PC-3 (cell line): ENCODE measurements around the gene RGS14.

Experiments
- EZH2 ChIP-seq: fragments of 300-600 bp; sonication (generic); IDR thresholded peaks from one replicate; pipeline ENCODE4 v1.6.1; 2017; ENCODE audit warnings: antibody characterized with exemption, mild to moderate bottlenecking, low read length; ENCODE audit not compliant: unreplicated experiment
- TF ChIP-seq, protein P1 (sequence below): fragments of 300-600 bp; sonication (generic); conservative IDR thresholded peaks from 2 replicates; pipeline ENCODE4 v1.5.1; 2017; ENCODE audit warnings: antibody characterized with exemption, low read depth, mild to moderate bottlenecking, low read length

GRCh38 chr5:177329883-177330282, 27.8 kb upstream of the RGS14 start:
- TF ChIP-seq EZH2, result no peak
- TF ChIP-seq, protein P1, sequence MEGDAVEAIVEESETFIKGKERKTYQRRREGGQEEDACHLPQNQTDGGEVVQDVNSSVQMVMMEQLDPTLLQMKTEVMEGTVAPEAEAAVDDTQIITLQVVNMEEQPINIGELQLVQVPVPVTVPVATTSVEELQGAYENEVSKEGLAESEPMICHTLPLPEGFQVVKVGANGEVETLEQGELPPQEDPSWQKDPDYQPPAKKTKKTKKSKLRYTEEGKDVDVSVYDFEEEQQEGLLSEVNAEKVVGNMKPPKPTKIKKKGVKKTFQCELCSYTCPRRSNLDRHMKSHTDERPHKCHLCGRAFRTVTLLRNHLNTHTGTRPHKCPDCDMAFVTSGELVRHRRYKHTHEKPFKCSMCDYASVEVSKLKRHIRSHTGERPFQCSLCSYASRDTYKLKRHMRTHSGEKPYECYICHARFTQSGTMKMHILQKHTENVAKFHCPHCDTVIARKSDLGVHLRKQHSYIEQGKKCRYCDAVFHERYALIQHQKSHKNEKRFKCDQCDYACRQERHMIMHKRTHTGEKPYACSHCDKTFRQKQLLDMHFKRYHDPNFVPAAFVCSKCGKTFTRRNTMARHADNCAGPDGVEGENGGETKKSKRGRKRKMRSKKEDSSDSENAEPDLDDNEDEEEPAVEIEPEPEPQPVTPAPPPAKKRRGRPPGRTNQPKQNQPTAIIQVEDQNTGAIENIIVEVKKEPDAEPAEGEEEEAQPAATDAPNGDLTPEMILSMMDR, result no peak
